ENCODE measurements around the gene MON2. TPM values are rescaled to one million over a fixed set of nuclear protein-coding genes. Genes with fewer than 3 reads are reported as not detected.

Gene MON2
- total RNA-seq, 1 donor from 2014 or later = 76.6 TPM

DNA sequence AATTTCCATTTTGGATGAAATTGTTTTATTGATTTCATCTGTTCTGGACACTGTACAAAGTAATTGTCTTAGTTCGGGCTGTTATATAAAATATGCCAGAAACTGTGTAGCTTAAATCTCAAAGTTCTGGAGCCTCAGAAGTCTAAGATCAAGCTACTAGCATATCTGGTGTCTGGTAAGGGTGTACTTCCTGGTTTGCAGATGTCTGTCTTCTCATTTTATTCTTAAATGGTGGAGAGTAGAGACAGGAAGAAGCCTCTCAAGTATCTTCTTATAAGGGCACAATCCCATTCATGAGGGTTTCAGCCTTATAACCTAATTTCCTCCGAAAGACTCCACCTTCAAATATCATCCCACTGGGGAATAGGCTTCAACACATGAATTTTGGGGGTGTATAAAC is 51.3 kb downstream of the MON2 start:
- H3K27ac Mint-ChIP-seq = no peak overlapping the region
- H3K9me3 Mint-ChIP-seq = peaks cover 18% of the 10 kb centered on the region
- peaks cover 33% of the 10 kb centered on the region for H3K36me3 Mint-ChIP-seq
- TF ChIP-seq, protein P1, sequence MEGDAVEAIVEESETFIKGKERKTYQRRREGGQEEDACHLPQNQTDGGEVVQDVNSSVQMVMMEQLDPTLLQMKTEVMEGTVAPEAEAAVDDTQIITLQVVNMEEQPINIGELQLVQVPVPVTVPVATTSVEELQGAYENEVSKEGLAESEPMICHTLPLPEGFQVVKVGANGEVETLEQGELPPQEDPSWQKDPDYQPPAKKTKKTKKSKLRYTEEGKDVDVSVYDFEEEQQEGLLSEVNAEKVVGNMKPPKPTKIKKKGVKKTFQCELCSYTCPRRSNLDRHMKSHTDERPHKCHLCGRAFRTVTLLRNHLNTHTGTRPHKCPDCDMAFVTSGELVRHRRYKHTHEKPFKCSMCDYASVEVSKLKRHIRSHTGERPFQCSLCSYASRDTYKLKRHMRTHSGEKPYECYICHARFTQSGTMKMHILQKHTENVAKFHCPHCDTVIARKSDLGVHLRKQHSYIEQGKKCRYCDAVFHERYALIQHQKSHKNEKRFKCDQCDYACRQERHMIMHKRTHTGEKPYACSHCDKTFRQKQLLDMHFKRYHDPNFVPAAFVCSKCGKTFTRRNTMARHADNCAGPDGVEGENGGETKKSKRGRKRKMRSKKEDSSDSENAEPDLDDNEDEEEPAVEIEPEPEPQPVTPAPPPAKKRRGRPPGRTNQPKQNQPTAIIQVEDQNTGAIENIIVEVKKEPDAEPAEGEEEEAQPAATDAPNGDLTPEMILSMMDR (IDR thresholded peaks at IDR 0.05; ENCODE audit: unreplicated experiment) = no peak
- no peak overlapping the region for H3K4me3 Mint-ChIP-seq
- H3K4me1 Mint-ChIP-seq = peaks cover 3% of the 10 kb centered on the region
- H3K27me3 Mint-ChIP-seq (ENCODE audit: low read depth) = no peaks in the 10 kb centered on the region
- DNase-seq (ENCODE audit: low spot score in 2 of 2, unreplicated experiment in 2 of 2) = no peak

DNA sequence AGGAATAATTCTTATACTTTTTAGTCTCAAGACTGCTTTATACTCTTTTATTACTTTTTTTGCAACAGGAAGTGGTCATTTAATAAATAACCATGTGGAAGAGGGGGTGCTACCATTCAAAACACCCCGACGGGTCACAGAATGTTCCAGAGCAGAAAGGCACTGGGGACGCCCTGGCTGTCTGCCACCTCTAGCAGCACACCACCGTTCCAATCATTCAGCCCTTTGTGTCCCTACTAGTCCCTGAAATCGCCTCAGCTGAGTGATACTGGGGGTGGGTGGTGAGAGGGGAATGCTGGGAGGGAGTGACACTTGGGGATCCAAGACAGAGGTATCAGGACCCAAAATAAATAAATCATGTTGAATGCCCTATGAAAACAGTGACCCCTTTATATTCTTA is 52.4 kb downstream of the MON2 start:
- no peak for DNase-seq (ENCODE audit: low spot score in 2 of 2, unreplicated experiment in 2 of 2)
- H3K27me3 Mint-ChIP-seq (ENCODE audit: low read depth) = no peaks in the 10 kb centered on the region
- H3K27ac Mint-ChIP-seq = no peak overlapping the region
- no peak overlapping the region for H3K4me3 Mint-ChIP-seq
- peaks cover 13% of the 10 kb centered on the region for H3K9me3 Mint-ChIP-seq
- TF ChIP-seq, protein P1 (IDR thresholded peaks at IDR 0.05; ENCODE audit: unreplicated experiment) = no peak
- peaks cover 28% of the 10 kb centered on the region for H3K36me3 Mint-ChIP-seq
- peaks cover 3% of the 10 kb centered on the region for H3K4me1 Mint-ChIP-seq

DNA sequence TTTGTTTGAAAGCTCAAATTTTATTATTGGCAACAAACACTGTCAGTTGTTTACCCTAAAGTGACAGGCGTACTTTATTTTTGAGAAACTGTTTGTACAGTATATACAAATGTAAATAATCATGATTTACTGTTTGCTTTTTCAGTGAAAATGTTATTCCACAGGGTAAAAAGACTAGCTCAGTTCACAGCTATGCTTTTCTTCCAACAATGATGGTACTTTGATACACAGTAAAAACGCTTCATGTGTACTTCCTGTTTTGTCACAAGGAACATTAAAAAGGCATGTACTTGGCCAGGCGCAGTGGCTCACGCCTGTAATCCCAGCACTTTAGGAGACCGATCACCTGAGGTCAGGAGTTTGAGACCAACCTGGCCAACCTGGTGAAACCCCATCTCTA is 53.7 kb downstream of the MON2 start:
- TF ChIP-seq, protein P1 (IDR thresholded peaks at IDR 0.05; ENCODE audit: unreplicated experiment) = no peak
- Mint-ChIP-seq H3K36me3 (peaks cover 15% of the 10 kb centered on the region), H3K27me3 (ENCODE audit: low read depth) (no peaks in the 10 kb centered on the region), H3K9me3 (no peaks in the 10 kb centered on the region), H3K4me1 (peaks cover 3% of the 10 kb centered on the region), H3K4me3 (no peak overlapping the region), H3K27ac (no peak overlapping the region)
- no peak for DNase-seq (ENCODE audit: low spot score in 2 of 2, unreplicated experiment in 2 of 2)

DNA sequence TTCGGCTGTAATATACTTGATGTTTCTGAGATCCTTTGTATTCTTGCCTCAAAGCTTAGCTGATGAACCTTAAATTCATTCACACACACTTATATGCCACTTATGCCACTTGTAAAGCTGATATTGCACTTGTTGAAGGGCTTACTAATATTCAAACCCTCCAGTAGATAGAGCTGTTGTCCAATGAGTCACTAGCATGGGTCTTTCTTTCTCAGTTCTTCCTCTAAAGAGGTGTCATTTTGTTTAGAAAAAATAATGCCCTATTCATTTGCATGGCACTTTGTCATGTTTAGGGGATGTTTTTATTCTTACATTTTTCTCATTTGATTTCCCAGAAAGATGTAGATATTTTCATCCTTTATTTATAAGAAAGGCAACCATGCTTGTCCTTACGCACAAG is 56.4 kb downstream of the MON2 start:
- H3K27ac Mint-ChIP-seq = no peak overlapping the region

DNA sequence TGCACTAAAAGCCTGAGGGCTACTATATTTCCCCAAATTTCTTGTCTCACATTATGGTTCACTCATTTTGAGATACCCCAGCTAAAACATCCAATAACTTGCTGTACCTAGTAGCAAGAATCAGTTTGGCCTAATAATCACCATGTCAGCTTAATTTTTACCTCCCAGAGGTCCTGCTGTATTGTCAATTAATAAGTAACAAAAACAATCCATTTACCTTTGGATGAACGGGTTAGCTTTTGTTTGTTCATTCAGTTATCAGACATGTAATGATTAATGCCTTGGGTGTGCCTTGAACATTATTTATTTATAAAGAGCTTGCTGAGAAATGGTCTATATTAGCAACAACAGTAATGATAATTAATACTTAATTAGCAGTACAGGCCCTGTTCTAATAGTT is 57.0 kb downstream of the MON2 start:
- TF ChIP-seq, protein P1 (IDR thresholded peaks at IDR 0.05; ENCODE audit: unreplicated experiment) = no peak
- no peaks in the 10 kb centered on the region for H3K9me3 Mint-ChIP-seq
- no peak overlapping the region for H3K4me3 Mint-ChIP-seq
- H3K27ac Mint-ChIP-seq = no peak overlapping the region
- peaks cover 10% of the 10 kb centered on the region for H3K36me3 Mint-ChIP-seq
- H3K4me1 Mint-ChIP-seq = peaks cover 3% of the 10 kb centered on the region
- no peak for DNase-seq (ENCODE audit: low spot score in 2 of 2, unreplicated experiment in 2 of 2)
- no peaks in the 10 kb centered on the region for H3K27me3 Mint-ChIP-seq (ENCODE audit: low read depth)

More for the DNA sequence above, 56.4 kb downstream of the MON2 start:
- Mint-ChIP-seq H3K36me3 (peaks cover 12% of the 10 kb centered on the region), H3K9me3 (no peaks in the 10 kb centered on the region), H3K27me3 (ENCODE audit: low read depth) (no peaks in the 10 kb centered on the region), H3K4me1 (peaks cover 3% of the 10 kb centered on the region), H3K4me3 (no peak overlapping the region)
- TF ChIP-seq, protein P1 (IDR thresholded peaks at IDR 0.05; ENCODE audit: unreplicated experiment) = no peak
- no peak for DNase-seq (ENCODE audit: low spot score in 2 of 2, unreplicated experiment in 2 of 2)

DNA sequence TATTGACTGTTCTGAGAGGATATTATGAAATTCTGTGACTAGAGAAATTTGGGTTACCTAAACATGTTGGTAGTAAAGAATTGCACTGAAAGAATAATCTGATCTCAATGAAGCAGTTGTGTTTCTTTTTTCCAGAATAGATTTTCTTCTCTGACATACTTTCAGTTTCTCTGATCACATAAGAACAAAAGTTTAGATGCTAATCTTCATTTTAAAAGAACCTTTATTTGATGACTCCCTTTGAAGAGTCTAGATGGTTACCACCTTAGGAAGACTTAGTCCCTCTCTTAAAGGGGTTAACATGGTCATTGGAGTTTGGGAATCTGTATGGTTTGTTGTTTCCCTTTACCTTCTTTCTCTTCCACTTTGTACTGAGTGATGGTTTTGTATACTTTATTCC is 58.6 kb downstream of the MON2 start:
- no peaks in the 10 kb centered on the region for H3K9me3 Mint-ChIP-seq
- no peak overlapping the region for H3K4me3 Mint-ChIP-seq
- H3K4me1 Mint-ChIP-seq = peaks cover 3% of the 10 kb centered on the region
- TF ChIP-seq, protein P1 (IDR thresholded peaks at IDR 0.05; ENCODE audit: unreplicated experiment) = no peak
- no peak overlapping the region for H3K27ac Mint-ChIP-seq
- H3K27me3 Mint-ChIP-seq (ENCODE audit: low read depth) = no peaks in the 10 kb centered on the region
- no peak for DNase-seq (ENCODE audit: low spot score in 2 of 2, unreplicated experiment in 2 of 2)
- peaks cover 10% of the 10 kb centered on the region for H3K36me3 Mint-ChIP-seq

Data from mesothelial cell of epicardium (in vitro differentiated cells).